ENCODE measurements around the gene UBA52.

DNA sequence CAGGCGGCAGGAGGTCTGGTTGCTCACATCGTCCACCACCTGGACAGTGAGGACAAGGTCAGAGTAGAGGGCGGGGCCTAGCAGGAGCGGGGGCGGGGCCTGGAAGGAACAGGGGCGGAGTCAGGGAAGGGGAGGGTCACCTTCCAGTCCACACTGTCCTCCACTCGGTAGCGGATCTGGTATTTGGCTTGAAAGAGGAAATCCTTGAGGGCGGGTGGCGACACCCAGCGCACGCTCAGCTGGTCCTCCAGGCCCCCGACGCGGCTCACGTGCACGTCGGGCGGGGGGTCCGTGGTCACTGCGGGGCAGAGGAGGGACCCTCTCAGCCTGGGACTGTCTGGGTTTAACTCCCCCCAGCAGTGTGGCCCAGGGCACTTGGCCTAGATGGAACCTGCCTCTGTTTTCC lies 25.1 kb downstream of the UBA52 start:
- TF ChIP-seq, protein P1, sequence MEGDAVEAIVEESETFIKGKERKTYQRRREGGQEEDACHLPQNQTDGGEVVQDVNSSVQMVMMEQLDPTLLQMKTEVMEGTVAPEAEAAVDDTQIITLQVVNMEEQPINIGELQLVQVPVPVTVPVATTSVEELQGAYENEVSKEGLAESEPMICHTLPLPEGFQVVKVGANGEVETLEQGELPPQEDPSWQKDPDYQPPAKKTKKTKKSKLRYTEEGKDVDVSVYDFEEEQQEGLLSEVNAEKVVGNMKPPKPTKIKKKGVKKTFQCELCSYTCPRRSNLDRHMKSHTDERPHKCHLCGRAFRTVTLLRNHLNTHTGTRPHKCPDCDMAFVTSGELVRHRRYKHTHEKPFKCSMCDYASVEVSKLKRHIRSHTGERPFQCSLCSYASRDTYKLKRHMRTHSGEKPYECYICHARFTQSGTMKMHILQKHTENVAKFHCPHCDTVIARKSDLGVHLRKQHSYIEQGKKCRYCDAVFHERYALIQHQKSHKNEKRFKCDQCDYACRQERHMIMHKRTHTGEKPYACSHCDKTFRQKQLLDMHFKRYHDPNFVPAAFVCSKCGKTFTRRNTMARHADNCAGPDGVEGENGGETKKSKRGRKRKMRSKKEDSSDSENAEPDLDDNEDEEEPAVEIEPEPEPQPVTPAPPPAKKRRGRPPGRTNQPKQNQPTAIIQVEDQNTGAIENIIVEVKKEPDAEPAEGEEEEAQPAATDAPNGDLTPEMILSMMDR (IDR thresholded peaks at IDR 0.05): no peak
- no peak for TF ChIP-seq POLR2AphosphoS5 (IDR thresholded peaks at IDR 0.05; ENCODE audit: insufficient read depth in 1 of 2, low read depth in 1 of 2)
